Activated T-helper 9 cell treated with anti-CD3 and anti-CD28 coated beads, Interleukin-2, amount 50 U/mL, for 16 hours (primary cell): ENCODE measurements around the gene SUGCT.
"Not testable (repeated sequence)": the region's sequence is repeated elsewhere in the genome, so short reads cannot be mapped to it uniquely, and the experiment has no call there.

Experiments
- DNase-seq: peaks from one replicate; pipeline ENCODE4 v3.0.0-alpha.2; 2020; ENCODE audit warnings: low read depth

SUGCT gene

GRCh38 chr7:40263752-40264390 is 129.1 kb downstream of the SUGCT start:
- DNase-seq = no peak

- no peak for DNase-seq
Measured at GRCh38 chr7:40267583-40267982, 132.8 kb downstream of the SUGCT start.

GRCh38 chr7:40268810-40269209 is 134.0 kb downstream of the SUGCT start:
- not testable (repeated sequence) for DNase-seq

- DNase-seq = no peak
Measured at GRCh38 chr7:40276061-40276460, 141.3 kb downstream of the SUGCT start.

- DNase-seq = no peak
Measured at GRCh38 chr7:40279991-40280390, 145.2 kb downstream of the SUGCT start.

- DNase-seq = no peak
Measured at GRCh38 chr7:40282858-40283257, 148.1 kb downstream of the SUGCT start.

- no peak for DNase-seq
Measured at GRCh38 chr7:40283391-40283790, 148.6 kb downstream of the SUGCT start.

- DNase-seq = no peak
Measured at GRCh38 chr7:40288827-40289226, 154.0 kb downstream of the SUGCT start.

- DNase-seq = no peak
Measured at GRCh38 chr7:40297741-40298311, 163.0 kb downstream of the SUGCT start.

GRCh38 chr7:40298421-40298820 is 163.6 kb downstream of the SUGCT start:
- no peak for DNase-seq

GRCh38 chr7:40299097-40299496 is 164.3 kb downstream of the SUGCT start:
- no peak for DNase-seq

- no peak for DNase-seq
Measured at GRCh38 chr7:40300146-40300670, 165.4 kb downstream of the SUGCT start.

- DNase-seq = no peak
Measured at GRCh38 chr7:40301486-40302068, 166.8 kb downstream of the SUGCT start.

- DNase-seq = no peak
Measured at GRCh38 chr7:40303996-40304395, 169.2 kb downstream of the SUGCT start.

GRCh38 chr7:40305229-40305628 is 170.4 kb downstream of the SUGCT start:
- no peak for DNase-seq

- no peak for DNase-seq
Measured at GRCh38 chr7:40306025-40306424, 171.2 kb downstream of the SUGCT start.

- no peak for DNase-seq
Measured at GRCh38 chr7:40306596-40306995, 171.8 kb downstream of the SUGCT start.

GRCh38 chr7:40310258-40310657 is 175.5 kb downstream of the SUGCT start:
- DNase-seq = no peak

GRCh38 chr7:40311307-40311706 is 176.5 kb downstream of the SUGCT start:
- no peak for DNase-seq

GRCh38 chr7:40315277-40315676 is 180.5 kb downstream of the SUGCT start:
- no peak for DNase-seq

- DNase-seq = no peak
Measured at GRCh38 chr7:40316176-40316575, 181.4 kb downstream of the SUGCT start.

GRCh38 chr7:40324914-40325313 is 190.1 kb downstream of the SUGCT start:
- no peak for DNase-seq

GRCh38 chr7:40327113-40327512 is 192.3 kb downstream of the SUGCT start:
- DNase-seq = no peak

- DNase-seq = no peak
Measured at GRCh38 chr7:40327873-40328272, 193.1 kb downstream of the SUGCT start.
